Measurements from ENCODE around the gene ATRX.

GRCh38 chrX:77638397-77638796 is 147.6 kb downstream of the ATRX start:
- TF ChIP-seq CTCF (IDR thresholded peaks at IDR 0.05) (no peak), POLR2A (IDR thresholded peaks at IDR 0.05) (no peak)

All from testis (tissue), 2 donors.